ENCODE results near the gene PRSS27.

Gene PRSS27

GRCh38 chr16:2749936-2750335 lies 29.9 kb upstream of the PRSS27 start:
- DNase-seq, result no peak

- no peak for DNase-seq
These were observed 29.5 kb upstream of the PRSS27 start for GRCh38 chr16:2749476-2749875.

GRCh38 chr16:2748757-2749455 lies 28.9 kb upstream of the PRSS27 start:
- DNase-seq, result no peak

GRCh38 chr16:2745961-2746360 lies 25.9 kb upstream of the PRSS27 start:
- no peak for DNase-seq

- DNase-seq, result no peak
These were observed 25.3 kb upstream of the PRSS27 start for GRCh38 chr16:2745116-2745890.

- DNase-seq, result no peak
These were observed 24.7 kb upstream of the PRSS27 start for GRCh38 chr16:2744711-2745110.

- no peak for DNase-seq
These were observed 23.2 kb upstream of the PRSS27 start for GRCh38 chr16:2743007-2743810.

- no peak for DNase-seq
These were observed 22.4 kb upstream of the PRSS27 start for GRCh38 chr16:2742323-2743006.

- DNase-seq, result no peak
These were observed 21.1 kb upstream of the PRSS27 start for GRCh38 chr16:2741168-2741567.

- no peak for DNase-seq
These were observed 20.5 kb upstream of the PRSS27 start for GRCh38 chr16:2740476-2740875.

GRCh38 chr16:2739625-2740430 lies 19.8 kb upstream of the PRSS27 start:
- DNase-seq, result no peak

GRCh38 chr16:2738615-2739014 lies 18.6 kb upstream of the PRSS27 start:
- no peak for DNase-seq

GRCh38 chr16:2737895-2738418 lies 17.9 kb upstream of the PRSS27 start:
- no peak for DNase-seq

- no peak for DNase-seq
These were observed 17.2 kb upstream of the PRSS27 start for GRCh38 chr16:2737238-2737605.

GRCh38 chr16:2736476-2737237 lies 16.6 kb upstream of the PRSS27 start:
- DNase-seq, result no peak

- no peak for DNase-seq
These were observed 15.0 kb upstream of the PRSS27 start for GRCh38 chr16:2734844-2735515.

GRCh38 chr16:2728034-2728433 lies 8.0 kb upstream of the PRSS27 start:
- DNase-seq, result no peak

- DNase-seq, result no peak
These were observed 6.9 kb upstream of the PRSS27 start for GRCh38 chr16:2726923-2727322.

- DNase-seq, result no peak
These were observed 4.9 kb upstream of the PRSS27 start for GRCh38 chr16:2724816-2725348.

- DNase-seq, result no peak
These were observed 4.2 kb upstream of the PRSS27 start for GRCh38 chr16:2724088-2724676.
